Measurements from ENCODE around the gene LPP.

Gene LPP

GRCh38 chr3:188353426-188353825 is 199.5 kb downstream of the LPP start:
- DNase-seq (ENCODE audit: low spot score) = no peak

GRCh38 chr3:188358787-188359493 is 205.0 kb downstream of the LPP start:
- DNase-seq (ENCODE audit: low spot score) = no peak

- DNase-seq (ENCODE audit: low spot score) = no peak
Measured at GRCh38 chr3:188360364-188360881, 206.5 kb downstream of the LPP start.

GRCh38 chr3:188361888-188362287 is 207.9 kb downstream of the LPP start:
- no peak for DNase-seq (ENCODE audit: low spot score)

GRCh38 chr3:188362405-188362831 is 208.5 kb downstream of the LPP start:
- DNase-seq (ENCODE audit: low spot score) = no peak

- no peak for DNase-seq (ENCODE audit: low spot score)
Measured at GRCh38 chr3:188365184-188365583, 211.2 kb downstream of the LPP start.

GRCh38 chr3:188365988-188366698 is 212.2 kb downstream of the LPP start:
- no peak for DNase-seq (ENCODE audit: low spot score)

GRCh38 chr3:188367678-188368077 is 213.7 kb downstream of the LPP start:
- no peak for DNase-seq (ENCODE audit: low spot score)

- no peak for DNase-seq (ENCODE audit: low spot score)
Measured at GRCh38 chr3:188369526-188369925, 215.6 kb downstream of the LPP start.

- no peak for DNase-seq (ENCODE audit: low spot score)
Measured at GRCh38 chr3:188370081-188370830, 216.3 kb downstream of the LPP start.

- DNase-seq (ENCODE audit: low spot score) = no peak
Measured at GRCh38 chr3:188378786-188379185, 224.8 kb downstream of the LPP start.

- no peak for DNase-seq (ENCODE audit: low spot score)
Measured at GRCh38 chr3:188380252-188380651, 226.3 kb downstream of the LPP start.

GRCh38 chr3:188380722-188381121 is 226.8 kb downstream of the LPP start:
- no peak for DNase-seq (ENCODE audit: low spot score)

- DNase-seq (ENCODE audit: low spot score) = no peak
Measured at GRCh38 chr3:188383748-188384147, 229.8 kb downstream of the LPP start.

GRCh38 chr3:188385295-188385694 is 231.3 kb downstream of the LPP start:
- DNase-seq (ENCODE audit: low spot score) = no peak

- DNase-seq (ENCODE audit: low spot score) = no peak
Measured at GRCh38 chr3:188389711-188390342, 235.9 kb downstream of the LPP start.

- no peak for DNase-seq (ENCODE audit: low spot score)
Measured at GRCh38 chr3:188390343-188390718, 236.4 kb downstream of the LPP start.

GRCh38 chr3:188390775-188391443 is 237.0 kb downstream of the LPP start:
- no peak for DNase-seq (ENCODE audit: low spot score)

GRCh38 chr3:188391592-188391991 is 237.6 kb downstream of the LPP start:
- no peak for DNase-seq (ENCODE audit: low spot score)

- no peak for DNase-seq (ENCODE audit: low spot score)
Measured at GRCh38 chr3:188392076-188392475, 238.1 kb downstream of the LPP start.

- no peak for DNase-seq (ENCODE audit: low spot score)
Measured at GRCh38 chr3:188394623-188395022, 240.7 kb downstream of the LPP start.
